Adrenal gland (tissue), 5 donors: ENCODE data around the gene ITPKC.

ENCODE experiments used
- POLR2A ChIP-seq, 2 donors: fragments of 450-650 bp; IDR thresholded peaks; one replicate each; pipeline ENCODE4 v1.6.1; 2017; ENCODE audit warnings: antibody characterized with exemption in 2 of 2, mild to moderate bottlenecking in 2 of 2, moderate library complexity in 1 of 2
- TF ChIP-seq, protein P1 (sequence below), 6 experiments: fragments of 450-650 bp in 4 of 6; fragments of 200-600 bp in 2 of 6; sonication (generic) in 1 of 6; IDR thresholded peaks; 1 replicate in 5 of 6; 2 replicates in 1 of 6; pipeline versions ENCODE4 v1.5.1 to v1.8.0; 2016 to 2021; ENCODE audit warnings: antibody characterized with exemption in 6 of 6, mild to moderate bottlenecking in 2 of 6, moderate library complexity in 1 of 6
- donor health status: DM: no; HTN: no; CAD: no.

DNA sequence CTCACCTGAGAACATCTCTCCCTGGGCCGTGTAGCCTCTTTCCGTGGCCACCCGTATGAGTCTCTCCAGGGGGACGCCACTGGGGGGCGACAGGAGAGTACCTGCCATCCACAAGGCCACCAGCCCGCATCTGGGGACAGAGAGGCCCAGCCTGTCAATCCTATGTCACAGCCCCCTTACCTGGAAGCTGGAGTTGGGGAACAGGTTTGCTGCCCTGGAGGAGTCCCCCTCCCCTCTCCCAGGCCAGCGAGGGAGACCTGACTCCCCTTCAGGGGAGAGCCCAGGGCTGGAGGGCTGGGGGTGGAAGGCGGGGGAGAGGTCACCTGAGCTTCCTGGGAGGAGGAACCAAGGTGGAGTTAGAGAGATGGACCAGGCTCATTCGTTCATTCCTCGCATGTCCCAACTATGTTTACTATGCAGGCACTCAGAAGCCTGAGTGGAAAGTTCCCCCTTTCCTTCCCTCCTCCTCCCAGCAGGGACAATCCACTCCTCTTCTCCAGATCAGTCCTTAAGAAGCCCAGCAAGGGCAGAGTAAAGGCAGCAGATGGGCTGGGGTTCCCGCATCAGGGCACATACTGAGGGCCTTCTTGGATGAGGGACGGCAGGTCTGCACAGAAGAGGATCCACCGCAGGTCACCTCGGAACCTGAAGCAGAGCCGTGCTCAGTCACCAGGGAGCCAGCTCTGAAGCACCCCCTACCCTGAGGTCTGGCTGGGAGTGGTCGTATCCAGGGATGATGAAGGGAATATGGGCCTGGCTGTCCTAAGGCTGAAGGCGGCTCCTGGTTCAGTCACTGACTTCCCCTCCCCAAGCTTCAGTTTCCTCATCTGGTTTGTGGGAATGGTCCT is 27.9 kb downstream of the ITPKC start:
- TF ChIP-seq, protein P1, sequence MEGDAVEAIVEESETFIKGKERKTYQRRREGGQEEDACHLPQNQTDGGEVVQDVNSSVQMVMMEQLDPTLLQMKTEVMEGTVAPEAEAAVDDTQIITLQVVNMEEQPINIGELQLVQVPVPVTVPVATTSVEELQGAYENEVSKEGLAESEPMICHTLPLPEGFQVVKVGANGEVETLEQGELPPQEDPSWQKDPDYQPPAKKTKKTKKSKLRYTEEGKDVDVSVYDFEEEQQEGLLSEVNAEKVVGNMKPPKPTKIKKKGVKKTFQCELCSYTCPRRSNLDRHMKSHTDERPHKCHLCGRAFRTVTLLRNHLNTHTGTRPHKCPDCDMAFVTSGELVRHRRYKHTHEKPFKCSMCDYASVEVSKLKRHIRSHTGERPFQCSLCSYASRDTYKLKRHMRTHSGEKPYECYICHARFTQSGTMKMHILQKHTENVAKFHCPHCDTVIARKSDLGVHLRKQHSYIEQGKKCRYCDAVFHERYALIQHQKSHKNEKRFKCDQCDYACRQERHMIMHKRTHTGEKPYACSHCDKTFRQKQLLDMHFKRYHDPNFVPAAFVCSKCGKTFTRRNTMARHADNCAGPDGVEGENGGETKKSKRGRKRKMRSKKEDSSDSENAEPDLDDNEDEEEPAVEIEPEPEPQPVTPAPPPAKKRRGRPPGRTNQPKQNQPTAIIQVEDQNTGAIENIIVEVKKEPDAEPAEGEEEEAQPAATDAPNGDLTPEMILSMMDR (IDR thresholded peaks at IDR 0.05): no peak
- TF ChIP-seq POLR2A (IDR thresholded peaks at IDR 0.05): no peak
